Kasumi-1 (cell line): ENCODE results near the gene ABHD10.

Experiments
- DNase-seq, 2 experiments: peaks; one replicate each; lab custom pipeline; 2025; lab: John Stamatoyannopoulos, UW

ABHD10 gene

GRCh38 chr3:111965484-111965883 is 13.3 kb upstream of the ABHD10 start:
- no peak for DNase-seq

GRCh38 chr3:111967068-111967467 is 11.8 kb upstream of the ABHD10 start:
- no peak for DNase-seq

GRCh38 chr3:111967651-111968274 is 11.1 kb upstream of the ABHD10 start:
- peak; percentile 91 to 92 for DNase-seq

- no peak for DNase-seq
Measured at GRCh38 chr3:111968319-111969054, 10.3 kb upstream of the ABHD10 start.

- DNase-seq = no peak
Measured at GRCh38 chr3:111970376-111970775, 8.4 kb upstream of the ABHD10 start.

GRCh38 chr3:111971533-111972130 is 7.2 kb upstream of the ABHD10 start:
- no peak for DNase-seq

GRCh38 chr3:111972891-111973290 is 5.9 kb upstream of the ABHD10 start:
- DNase-seq = no peak

GRCh38 chr3:111975131-111975530 is 3.7 kb upstream of the ABHD10 start:
- DNase-seq = no peak

- no peak for DNase-seq
Measured at GRCh38 chr3:111976254-111976653, 2.6 kb upstream of the ABHD10 start.

GRCh38 chr3:111979434-111980038 is 710 bp downstream of the ABHD10 start:
- DNase-seq = peak; percentile 63 to 72

GRCh38 chr3:111980716-111981456 is 2.1 kb downstream of the ABHD10 start:
- DNase-seq = no peak

GRCh38 chr3:111981457-111981763 is 2.6 kb downstream of the ABHD10 start:
- no peak for DNase-seq

- no peak for DNase-seq
Measured at GRCh38 chr3:111984636-111985298, 5.9 kb downstream of the ABHD10 start.

GRCh38 chr3:111986800-111987199 is 8.0 kb downstream of the ABHD10 start:
- no peak for DNase-seq

GRCh38 chr3:111989061-111989678 is 10.3 kb downstream of the ABHD10 start:
- peak; percentile 64 to 85 for DNase-seq

GRCh38 chr3:111993038-111993437 is 14.2 kb downstream of the ABHD10 start:
- DNase-seq = no peak

- DNase-seq = no peak
Measured at GRCh38 chr3:111998636-111999483, 20.0 kb downstream of the ABHD10 start, which contains the start of gene TAGLN3. TAGLN3 (plus strand) TSS chr3:111998922; CDS start chr3:111999423, 501 bp downstream.

- DNase-seq = no peak
Measured at GRCh38 chr3:111999484-112000324, 20.9 kb downstream of the ABHD10 start.

GRCh38 chr3:112000367-112000771 is 21.5 kb downstream of the ABHD10 start:
- DNase-seq = no peak
